ENCODE measurements around the gene LRBA.
"Not testable (repeated sequence)": the region's sequence is repeated elsewhere in the genome, so short reads cannot be mapped to it uniquely, and the experiment has no call there.

Gene LRBA

GRCh38 chr4:151014521-151015458, at the start of gene LRBA:
LRBA (minus strand) TSS chr4:151015284; CDS start chr4:151014642, 642 bp downstream.
- peak; percentile 89 for DNase-seq (ENCODE audit: low spot score)

- DNase-seq (ENCODE audit: low spot score): not testable (repeated sequence)
Measured at GRCh38 chr4:151063143-151063542, 48.1 kb upstream of the LRBA start.

GRCh38 chr4:151055539-151055938, 40.5 kb upstream of the LRBA start:
- no peak for DNase-seq (ENCODE audit: low spot score)

- no peak for DNase-seq (ENCODE audit: low spot score)
Measured at GRCh38 chr4:151052785-151053184, 37.7 kb upstream of the LRBA start.

GRCh38 chr4:151049430-151049884, 34.4 kb upstream of the LRBA start:
- peak; percentile 63 for DNase-seq (ENCODE audit: low spot score)

GRCh38 chr4:151048913-151049312, 33.8 kb upstream of the LRBA start:
- no peak for DNase-seq (ENCODE audit: low spot score)

- DNase-seq (ENCODE audit: low spot score): no peak
Measured at GRCh38 chr4:151046609-151047008, 31.5 kb upstream of the LRBA start.

GRCh38 chr4:151045907-151046306, 30.8 kb upstream of the LRBA start:
- DNase-seq (ENCODE audit: low spot score): peak; percentile 50

GRCh38 chr4:151043803-151044515, 28.9 kb upstream of the LRBA start:
- no peak for DNase-seq (ENCODE audit: low spot score)

GRCh38 chr4:151039733-151040132, 24.6 kb upstream of the LRBA start:
- no peak for DNase-seq (ENCODE audit: low spot score)

- no peak for DNase-seq (ENCODE audit: low spot score)
Measured at GRCh38 chr4:151038452-151039157, 23.5 kb upstream of the LRBA start.

GRCh38 chr4:151035911-151036310, 20.8 kb upstream of the LRBA start:
- DNase-seq (ENCODE audit: low spot score): no peak

GRCh38 chr4:151035328-151035727, 20.2 kb upstream of the LRBA start:
- DNase-seq (ENCODE audit: low spot score): peak; percentile 49

- DNase-seq (ENCODE audit: low spot score): no peak
Measured at GRCh38 chr4:151034829-151035228, 19.7 kb upstream of the LRBA start.

- DNase-seq (ENCODE audit: low spot score): no peak
Measured at GRCh38 chr4:151031831-151032605, 16.9 kb upstream of the LRBA start.

GRCh38 chr4:151029537-151029936, 14.5 kb upstream of the LRBA start:
- no peak for DNase-seq (ENCODE audit: low spot score)

- DNase-seq (ENCODE audit: low spot score): not testable (repeated sequence)
Measured at GRCh38 chr4:151029006-151029405, 13.9 kb upstream of the LRBA start.

GRCh38 chr4:151025759-151026158, 10.7 kb upstream of the LRBA start:
- no peak for DNase-seq (ENCODE audit: low spot score)

- no peak for DNase-seq (ENCODE audit: low spot score)
Measured at GRCh38 chr4:151022586-151022985, 7.5 kb upstream of the LRBA start.

GRCh38 chr4:151021637-151022334, 6.7 kb upstream of the LRBA start:
- no peak for DNase-seq (ENCODE audit: low spot score)
